Activated CD8-positive, alpha-beta memory T cell treated with anti-CD3 and anti-CD28 coated beads for 4 hours (primary cell): ENCODE results near the gene ADCY5.

Experiments used
- DNase-seq, 2 donors: peaks; one replicate each; pipeline ENCODE4 v3.0.0-alpha.2; 2020; ENCODE audit warnings: low read depth in 2 of 2

Gene ADCY5

GRCh38 chr3:123342631-123343080 is 106.2 kb downstream of the ADCY5 start:
- no peak for DNase-seq

- DNase-seq = no peak
These were observed 106.8 kb downstream of the ADCY5 start for GRCh38 chr3:123341871-123342630.

GRCh38 chr3:123340336-123340735 is 108.6 kb downstream of the ADCY5 start:
- no peak for DNase-seq

- no peak for DNase-seq
These were observed 109.6 kb downstream of the ADCY5 start for GRCh38 chr3:123339302-123339701.

GRCh38 chr3:123338620-123339061 is 110.2 kb downstream of the ADCY5 start:
- DNase-seq = no peak

- no peak for DNase-seq
These were observed 110.8 kb downstream of the ADCY5 start for GRCh38 chr3:123337948-123338619.

- DNase-seq = no peak
These were observed 111.7 kb downstream of the ADCY5 start for GRCh38 chr3:123337226-123337625.

GRCh38 chr3:123336441-123336851 is 112.4 kb downstream of the ADCY5 start:
- DNase-seq = no peak

GRCh38 chr3:123336001-123336400 is 112.9 kb downstream of the ADCY5 start:
- no peak for DNase-seq

- no peak for DNase-seq
These were observed 113.8 kb downstream of the ADCY5 start for GRCh38 chr3:123335007-123335670.

GRCh38 chr3:123334056-123334455 is 114.8 kb downstream of the ADCY5 start:
- DNase-seq = no peak

- DNase-seq = no peak
These were observed 115.5 kb downstream of the ADCY5 start for GRCh38 chr3:123333401-123333800.

- DNase-seq = no peak
These were observed 116.7 kb downstream of the ADCY5 start for GRCh38 chr3:123332124-123332641.

GRCh38 chr3:123331651-123332050 is 117.2 kb downstream of the ADCY5 start:
- DNase-seq = no peak

GRCh38 chr3:123331006-123331405 is 117.9 kb downstream of the ADCY5 start:
- DNase-seq = no peak

- DNase-seq = no peak
These were observed 118.4 kb downstream of the ADCY5 start for GRCh38 chr3:123330441-123330991.

- DNase-seq = no peak
These were observed 119.1 kb downstream of the ADCY5 start for GRCh38 chr3:123329636-123330340.

- DNase-seq = peak; percentile 35 to 36
These were observed 119.8 kb downstream of the ADCY5 start for GRCh38 chr3:123328851-123329635.

- no peak for DNase-seq
These were observed 120.7 kb downstream of the ADCY5 start for GRCh38 chr3:123327956-123328850.

GRCh38 chr3:123327480-123327879 is 121.4 kb downstream of the ADCY5 start:
- DNase-seq = no peak
